ENCODE data around the gene MYADM. TPM values are rescaled to one million over a fixed set of nuclear protein-coding genes. Genes with fewer than 3 reads are reported as not detected.

The MYADM gene
- total RNA-seq, 1 donor from 2014 or later: 211 TPM

DNA sequence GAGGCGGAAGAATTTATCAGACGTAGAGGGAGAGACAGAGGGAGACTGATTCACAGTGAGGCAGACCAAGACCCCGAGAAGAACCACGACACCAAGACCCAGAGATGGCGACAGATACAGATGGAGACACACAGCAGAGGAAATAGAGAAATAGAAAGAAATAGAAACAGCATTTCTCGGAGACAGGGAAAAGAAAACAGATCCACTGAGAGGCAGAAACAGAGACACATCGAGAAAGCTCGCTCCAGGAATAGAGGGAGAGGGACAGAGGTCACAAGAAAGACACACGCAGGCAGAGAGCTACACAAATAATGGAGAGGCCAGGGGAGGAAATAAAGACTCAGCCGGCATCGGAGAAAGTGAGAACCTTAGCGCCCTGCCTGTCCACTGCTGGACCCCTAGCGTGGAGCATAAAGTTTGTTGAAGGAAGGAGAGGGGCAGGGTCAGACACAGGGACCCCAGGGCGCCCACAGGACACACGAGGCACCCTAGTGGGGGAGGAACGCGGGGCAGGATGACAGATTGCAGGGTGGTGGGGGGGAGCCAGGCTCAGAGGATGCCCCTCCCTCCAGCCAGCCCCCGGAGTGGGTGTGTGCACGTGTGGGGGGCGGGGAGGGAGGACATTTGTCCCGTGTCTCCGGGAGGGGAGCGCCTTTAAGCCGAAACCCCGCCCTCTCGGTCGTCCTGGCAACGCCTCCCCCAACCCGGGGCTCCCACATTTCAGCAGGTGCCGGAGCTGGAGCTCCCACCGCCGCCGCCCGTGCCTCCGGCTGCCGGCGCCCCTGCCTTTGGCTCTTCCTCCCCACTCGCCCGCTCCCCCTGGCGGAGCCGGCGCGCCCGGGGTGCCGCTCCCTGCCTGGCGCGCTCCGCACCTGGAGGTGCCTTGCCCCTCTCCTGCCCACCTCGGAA lies 14.1 kb downstream of the MYADM start, which contains the start of gene PRKCG:
PRKCG (plus strand) TSS at position 716 of the 909 bp plus-strand sequence. CDS start 298 bp downstream, outside the sequence.
- no peak for DNase-seq (ENCODE audit: low spot score)

DNA sequence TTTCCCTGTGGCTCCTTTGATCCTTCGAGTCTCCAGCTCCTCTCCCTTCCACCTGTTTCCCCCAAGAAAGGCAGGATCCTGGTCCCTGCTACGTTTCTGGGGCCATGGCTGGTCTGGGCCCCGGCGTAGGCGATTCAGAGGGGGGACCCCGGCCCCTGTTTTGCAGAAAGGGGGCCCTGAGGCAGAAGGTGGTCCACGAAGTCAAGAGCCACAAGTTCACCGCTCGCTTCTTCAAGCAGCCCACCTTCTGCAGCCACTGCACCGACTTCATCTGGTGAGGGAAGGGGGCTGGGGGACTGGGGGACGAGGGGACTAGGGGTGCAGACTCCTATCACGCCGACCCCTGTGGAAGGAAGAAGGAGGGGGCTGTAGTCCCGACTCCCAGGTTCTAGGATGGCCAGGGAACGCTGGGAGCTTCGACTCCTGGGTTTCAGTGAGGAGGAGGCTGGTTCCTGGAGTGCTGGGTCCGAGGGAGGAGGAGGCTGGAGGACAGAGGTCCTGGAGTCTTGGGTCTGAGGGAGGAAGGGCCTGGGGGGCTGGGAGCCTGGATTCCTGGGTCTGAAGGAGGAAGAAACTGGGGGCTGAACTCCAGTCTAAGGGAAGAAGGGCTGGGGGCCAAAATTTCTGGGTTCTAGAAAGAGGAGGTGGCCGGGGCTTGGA lies 14.8 kb downstream of the MYADM start:
- DNase-seq (ENCODE audit: low spot score): no peak
- intact Hi-C loops (cut with DNase I): no loop called here

More for the DNA sequence above, 14.1 kb downstream of the MYADM start, which contains the start of gene PRKCG:
- intact Hi-C loops (cut with DNase I): no loop called here

DNA sequence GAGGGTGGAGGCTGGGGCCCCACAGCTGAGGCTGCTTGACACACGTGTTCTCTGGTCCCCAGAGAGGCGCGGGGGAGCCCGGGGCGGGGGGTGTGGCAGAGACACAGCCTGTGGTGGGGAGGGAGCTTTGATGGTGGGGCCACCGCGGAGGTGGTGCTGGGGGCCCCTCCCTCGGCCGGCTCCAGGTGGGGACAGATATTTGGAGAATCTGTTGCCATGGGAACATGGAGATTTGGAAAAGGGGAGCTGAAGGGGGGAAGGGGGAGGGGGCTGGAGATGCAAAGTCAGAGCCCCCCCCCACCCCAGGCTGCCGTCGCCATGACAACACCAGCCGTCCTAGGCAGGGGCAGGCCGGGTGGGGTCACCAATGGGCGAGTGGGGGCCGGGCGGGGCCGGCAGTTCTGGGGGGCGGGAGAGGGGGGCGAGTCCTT lies 15.6 kb downstream of the MYADM start:
- no peak for DNase-seq (ENCODE audit: low spot score)
- intact Hi-C loops (cut with DNase I): no loop called here

DNA sequence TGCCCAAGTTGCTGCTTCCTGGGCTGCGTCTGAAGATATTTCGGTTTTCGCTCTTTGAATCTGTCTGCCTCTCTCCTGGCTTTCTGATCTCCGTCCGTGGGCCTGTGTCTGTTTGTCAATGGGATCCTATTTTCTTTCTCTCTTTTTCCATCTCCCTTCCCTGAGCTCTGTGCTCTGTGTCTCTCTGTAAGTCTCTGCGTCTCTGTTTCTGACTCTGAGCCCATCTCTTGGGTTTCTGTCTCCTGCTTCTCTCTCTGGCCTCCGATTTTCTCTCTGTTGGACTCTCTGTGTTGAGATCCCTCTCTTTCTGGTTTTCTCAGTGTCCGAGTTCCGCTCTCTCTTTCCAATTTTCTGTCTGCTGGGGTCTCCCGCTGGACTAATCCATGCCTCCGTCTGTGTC lies 16.1 kb downstream of the MYADM start:
- no peak for DNase-seq (ENCODE audit: low spot score)
- intact Hi-C loops (cut with DNase I): no loop called here

DNA sequence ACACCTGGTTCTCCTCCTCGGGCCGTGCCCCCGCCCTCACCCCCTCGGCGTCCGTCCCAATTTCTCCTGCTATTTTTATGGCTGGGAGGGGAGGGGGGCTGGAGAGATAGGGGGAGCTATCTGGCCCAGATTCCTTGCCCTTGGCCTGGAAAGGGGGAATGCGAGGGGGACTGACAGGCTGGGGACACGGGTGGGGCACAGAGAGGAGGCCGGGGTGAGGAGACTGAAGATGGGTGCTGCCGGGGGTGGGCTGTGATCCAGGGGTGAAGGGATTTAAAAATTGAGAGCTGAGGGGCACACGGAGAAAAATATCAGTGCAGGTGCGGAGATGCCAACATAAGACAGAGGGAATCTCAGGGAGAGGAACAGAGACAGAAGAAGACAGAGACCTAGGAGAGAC lies 16.6 kb downstream of the MYADM start:
- intact Hi-C loops (cut with DNase I): no loop called here
- DNase-seq (ENCODE audit: low spot score): no peak

DNA sequence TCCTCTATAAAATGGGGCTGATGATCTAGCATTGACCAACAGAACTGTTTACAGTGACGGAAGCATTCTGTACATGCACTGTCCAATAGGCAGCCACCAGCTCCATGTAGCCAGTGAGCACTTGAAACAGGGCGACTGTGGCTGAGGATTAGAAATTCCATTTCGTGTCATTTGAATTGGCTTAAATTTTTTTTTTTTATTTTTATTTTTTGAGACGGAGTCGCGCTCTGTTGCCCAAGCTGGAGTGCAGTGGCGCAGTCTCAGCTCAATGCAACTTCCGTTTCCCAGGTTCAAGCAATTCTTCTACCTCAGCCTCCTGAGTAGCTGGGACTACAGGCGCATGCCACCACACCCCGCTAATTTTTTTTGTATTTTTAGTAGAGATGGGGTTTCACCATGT lies 17.4 kb downstream of the MYADM start:
- no peak for DNase-seq (ENCODE audit: low spot score)
- intact Hi-C loops (cut with DNase I): no loop called here

DNA sequence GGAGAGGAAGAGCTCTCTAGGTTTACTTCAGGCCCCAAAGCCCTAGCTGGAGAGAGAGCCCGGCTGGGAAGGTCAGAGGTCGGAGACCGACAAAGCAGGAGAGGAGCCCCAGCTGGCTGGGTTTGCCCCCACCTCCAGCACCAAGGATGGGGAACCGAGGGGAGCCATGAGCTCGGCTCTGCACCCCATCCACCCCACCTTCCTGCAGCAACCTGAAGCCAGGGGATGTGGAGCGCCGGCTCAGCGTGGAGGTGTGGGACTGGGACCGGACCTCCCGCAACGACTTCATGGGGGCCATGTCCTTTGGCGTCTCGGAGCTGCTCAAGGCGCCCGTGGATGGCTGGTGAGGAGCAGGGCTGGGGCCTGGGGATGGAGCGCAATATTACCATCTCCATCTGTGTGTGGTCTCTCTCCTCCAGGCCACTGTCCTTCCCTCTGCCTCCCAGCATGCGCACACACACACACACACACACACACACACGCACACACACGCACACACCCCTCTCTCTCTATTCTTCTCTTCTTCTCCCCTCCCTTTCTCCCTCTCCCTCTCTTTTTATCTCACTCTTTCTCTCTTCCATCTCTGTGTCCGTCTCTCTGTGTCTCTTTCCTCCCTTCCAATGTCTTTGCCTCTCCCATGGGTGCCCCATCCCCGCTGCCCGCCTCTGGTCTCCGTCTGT lies 24.8 kb downstream of the MYADM start:
- intact Hi-C loops (cut with DNase I): no loop called here
- DNase-seq (ENCODE audit: low spot score): no peak

DNA sequence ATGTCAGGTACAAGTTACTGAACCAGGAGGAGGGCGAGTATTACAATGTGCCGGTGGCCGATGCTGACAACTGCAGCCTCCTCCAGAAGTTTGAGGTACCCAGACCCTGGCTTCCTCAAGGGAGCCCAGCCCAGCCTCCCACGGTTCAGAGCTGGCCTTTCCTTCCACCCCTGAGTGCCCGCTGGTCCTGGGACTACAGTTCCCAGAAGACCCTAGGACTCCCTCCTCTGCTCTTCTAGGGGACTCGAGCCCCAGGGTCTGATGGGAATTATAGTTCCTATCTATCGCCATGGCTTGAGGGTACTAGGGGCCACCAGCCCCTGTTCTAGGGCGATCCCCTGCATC lies 25.3 kb downstream of the MYADM start:
- no peak for DNase-seq (ENCODE audit: low spot score)
- intact Hi-C loops (cut with DNase I): no loop called here

DNA sequence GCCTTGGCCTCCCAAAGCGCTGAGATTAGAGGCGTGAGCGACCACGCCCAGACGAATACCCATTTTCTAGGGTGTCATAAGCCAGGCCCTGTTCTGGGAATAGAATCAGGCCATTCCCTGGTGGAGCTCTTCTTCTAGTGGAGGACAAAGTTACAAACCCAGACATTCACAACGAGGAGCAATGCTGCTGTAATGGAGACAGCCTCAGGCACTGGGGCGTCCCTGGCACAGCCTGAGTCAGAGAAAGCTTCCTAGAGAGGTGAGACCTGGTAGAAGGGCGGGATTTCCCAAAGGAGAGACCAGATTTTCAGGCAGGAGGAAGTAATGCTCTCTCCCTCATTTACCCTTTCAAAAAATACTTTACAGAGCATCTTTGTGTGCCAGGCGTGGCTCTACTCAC lies 27.0 kb downstream of the MYADM start:
- no peak for DNase-seq (ENCODE audit: low spot score)
- intact Hi-C loops (cut with DNase I): no loop called here

DNA sequence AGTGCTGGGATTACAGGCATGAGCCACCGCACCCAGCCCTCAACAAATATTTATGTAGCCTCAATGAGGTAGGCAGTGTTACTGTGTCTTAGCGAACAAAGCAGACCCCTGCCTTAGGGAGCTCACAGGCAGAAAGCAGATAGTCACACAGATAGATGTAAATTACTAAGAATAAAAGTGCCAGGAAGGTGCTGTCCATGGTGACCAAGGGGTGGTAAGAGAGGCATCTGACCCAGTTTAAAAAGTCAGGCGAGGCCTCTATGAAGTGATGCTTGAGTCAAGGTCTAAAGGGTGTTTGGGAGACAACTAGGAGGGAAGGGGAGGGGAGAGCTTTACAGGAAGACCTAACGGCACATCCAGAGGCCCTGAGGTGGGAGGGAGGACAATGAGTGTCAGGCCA lies 29.0 kb downstream of the MYADM start:
- DNase-seq (ENCODE audit: low spot score): no peak

DNA sequence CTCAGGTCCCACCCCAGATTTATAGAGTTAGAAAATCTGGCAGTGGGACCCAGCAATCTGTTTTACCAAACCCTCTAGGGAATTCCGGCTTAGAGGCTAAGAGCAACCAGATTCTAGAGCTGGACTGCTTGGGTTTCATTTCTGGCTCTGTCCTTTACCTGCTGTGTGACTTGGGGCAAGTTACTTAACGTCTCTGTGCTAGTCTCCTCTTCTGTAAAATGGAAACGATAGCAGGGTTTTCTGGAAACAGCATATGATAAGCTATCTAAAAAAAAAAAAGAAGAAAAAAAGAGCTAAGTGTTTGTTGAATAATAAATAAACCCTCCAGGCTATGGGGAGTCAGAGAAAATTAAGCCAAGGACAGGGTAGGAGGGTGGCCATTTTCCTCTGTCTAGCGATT lies 29.8 kb downstream of the MYADM start:
- intact Hi-C loops (cut with DNase I): no loop called here

More for the DNA sequence above, 29.0 kb downstream of the MYADM start:
- intact Hi-C loops (cut with DNase I): no loop called here

DNA sequence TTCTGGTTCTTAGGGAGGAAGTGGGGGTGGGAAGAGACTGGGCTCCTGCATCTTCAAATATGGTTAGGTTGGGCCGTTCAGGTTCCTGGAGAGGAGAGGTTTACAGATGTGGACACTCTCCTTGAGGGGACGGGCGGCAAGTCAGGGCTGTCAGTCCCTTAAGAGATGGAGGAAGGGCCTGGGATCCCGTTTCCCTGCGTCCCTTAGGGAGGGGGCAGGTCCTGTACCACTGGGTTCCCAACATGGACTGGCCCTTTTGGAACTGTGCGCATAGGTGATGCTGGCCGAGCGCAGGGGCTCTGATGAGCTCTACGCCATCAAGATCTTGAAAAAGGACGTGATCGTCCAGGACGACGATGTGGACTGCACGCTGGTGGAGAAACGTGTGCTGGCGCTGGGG lies 30.5 kb downstream of the MYADM start:
- intact Hi-C loops (cut with DNase I): no loop called here
- no peak for DNase-seq (ENCODE audit: low spot score)

More for the DNA sequence above, 29.8 kb downstream of the MYADM start:
- DNase-seq (ENCODE audit: low spot score): no peak

DNA sequence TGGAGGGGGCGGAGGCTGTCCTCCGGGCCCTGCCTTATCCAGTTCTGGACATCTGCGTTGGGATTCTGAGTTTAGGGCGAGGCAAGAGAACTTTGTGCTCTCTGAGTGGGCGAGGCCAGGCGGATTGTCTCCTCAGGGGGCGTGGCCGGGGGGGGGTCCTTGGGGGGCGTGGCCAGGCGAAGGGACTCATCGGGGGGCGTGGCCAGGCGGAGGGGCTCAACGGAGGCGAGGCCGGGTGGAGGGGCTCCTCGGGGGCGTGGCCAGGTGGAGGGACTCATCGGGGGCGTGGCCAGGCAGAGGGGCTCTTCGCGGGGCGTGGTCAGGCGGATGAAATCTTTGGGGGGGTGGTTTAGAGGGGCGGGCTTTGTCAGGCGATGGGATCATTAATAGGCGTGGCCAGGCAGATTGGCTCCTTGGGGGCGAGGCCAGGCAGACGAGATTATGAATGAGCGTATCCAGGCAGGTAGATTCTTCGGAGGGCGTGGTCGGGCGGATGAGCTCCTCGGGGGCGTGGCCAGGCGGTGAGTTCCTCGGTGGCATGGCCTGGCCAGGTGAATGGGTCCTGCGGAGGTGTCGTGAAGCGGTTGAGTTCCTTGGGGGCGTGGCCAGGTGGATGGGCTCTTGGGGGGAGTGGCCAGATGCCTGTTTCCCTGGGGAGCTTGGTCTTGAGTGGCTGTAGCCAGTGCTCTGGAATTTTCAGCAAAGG lies 31.1 kb downstream of the MYADM start:
- intact Hi-C loops (cut with DNase I): no loop called here
- DNase-seq (ENCODE audit: low spot score): no peak

DNA sequence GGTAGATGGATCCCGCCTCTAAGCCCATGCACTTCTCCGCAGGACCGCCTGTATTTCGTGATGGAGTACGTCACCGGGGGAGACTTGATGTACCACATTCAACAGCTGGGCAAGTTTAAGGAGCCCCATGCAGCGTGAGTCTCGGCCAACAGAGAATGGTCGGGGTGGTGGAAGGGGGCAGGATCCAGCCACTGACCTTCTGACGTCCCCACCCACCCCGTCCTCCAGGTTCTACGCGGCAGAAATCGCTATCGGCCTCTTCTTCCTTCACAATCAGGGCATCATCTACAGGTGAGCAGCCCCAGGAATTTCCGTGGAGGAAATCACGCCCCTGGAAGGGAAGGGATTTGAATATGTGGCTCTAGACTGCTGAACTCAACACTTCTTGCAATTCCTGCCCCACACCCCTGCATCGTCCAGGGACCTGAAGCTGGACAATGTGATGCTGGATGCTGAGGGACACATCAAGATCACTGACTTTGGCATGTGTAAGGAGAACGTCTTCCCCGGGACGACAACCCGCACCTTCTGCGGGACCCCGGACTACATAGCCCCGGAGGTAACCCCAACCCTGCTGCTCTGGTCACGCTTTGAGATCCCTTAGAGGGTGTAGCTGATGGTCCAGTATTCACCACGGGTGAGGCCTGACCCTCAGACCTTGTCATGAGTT lies 32.6 kb downstream of the MYADM start:
- no peak for DNase-seq (ENCODE audit: low spot score)
- intact Hi-C loops (cut with DNase I): no loop called here

DNA sequence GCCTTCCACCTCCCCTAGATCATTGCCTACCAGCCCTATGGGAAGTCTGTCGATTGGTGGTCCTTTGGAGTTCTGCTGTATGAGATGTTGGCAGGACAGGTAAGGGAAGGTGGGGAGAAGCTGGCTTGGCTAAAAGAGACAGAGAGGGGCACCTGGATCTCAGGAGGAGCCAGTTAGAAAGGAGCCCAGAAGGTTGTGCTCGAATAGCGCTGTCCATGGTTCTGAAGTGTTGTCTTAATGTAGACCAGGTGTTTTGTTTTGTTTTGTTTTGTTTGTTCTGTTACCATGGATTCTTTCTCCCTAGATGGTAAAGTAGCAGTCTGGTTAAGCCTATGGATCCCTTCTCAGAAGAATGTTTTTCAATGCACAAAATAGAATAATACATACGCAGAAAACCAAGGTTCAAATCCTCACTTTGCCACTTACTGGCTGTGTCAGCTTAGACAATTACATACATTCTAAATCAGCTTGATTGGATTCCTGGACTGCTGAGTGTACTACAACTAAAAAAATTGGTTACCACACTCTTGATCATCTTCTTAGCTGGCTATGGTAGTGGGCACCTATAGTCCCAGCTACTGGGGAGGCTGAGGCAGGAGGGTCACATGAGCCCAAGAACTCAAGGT lies 35.5 kb downstream of the MYADM start:
- DNase-seq (ENCODE audit: low spot score): no peak
- intact Hi-C loops (cut with DNase I): no loop called here

DNA sequence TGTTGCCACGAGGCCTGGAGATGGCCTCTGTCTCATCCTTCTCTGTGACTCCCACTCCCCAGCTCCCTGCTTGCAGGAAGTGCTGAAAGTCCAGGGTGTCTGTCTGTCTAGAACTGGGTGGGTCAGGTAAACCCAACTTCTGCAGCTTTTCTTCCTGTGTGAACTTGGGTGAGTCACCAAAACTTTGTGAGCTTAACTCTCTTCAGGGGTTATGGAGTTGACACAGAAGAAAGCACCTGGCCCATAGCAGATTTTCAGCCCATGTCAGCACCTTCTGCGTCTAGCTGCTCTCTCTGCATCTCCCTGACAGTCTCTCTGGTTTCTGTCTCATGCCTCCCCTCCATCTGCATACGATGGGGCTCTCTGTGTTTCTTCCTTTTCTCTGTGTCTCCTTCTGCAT lies 37.2 kb downstream of the MYADM start:
- intact Hi-C loops (cut with DNase I): no loop called here

DNA sequence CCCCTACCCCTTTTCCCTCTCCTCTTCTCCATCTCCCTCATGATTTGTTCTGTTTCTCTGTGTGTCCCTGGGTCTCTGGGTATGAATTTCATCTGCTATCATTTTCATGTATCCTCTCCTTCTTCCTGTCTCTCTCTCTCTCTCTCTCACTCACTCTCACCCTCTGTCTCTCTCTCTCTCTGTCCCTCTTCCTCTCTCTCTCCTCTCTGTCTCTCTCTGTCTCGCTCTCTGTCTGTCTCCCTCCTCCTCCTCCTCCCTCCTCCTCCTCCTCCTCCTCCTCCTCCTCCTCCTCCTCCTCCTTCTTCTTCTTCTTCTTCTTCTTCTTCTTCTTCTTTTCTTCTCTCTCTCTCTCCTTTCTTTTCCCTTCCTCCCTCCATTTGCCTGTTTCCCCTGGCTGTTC lies 38.1 kb downstream of the MYADM start:
- intact Hi-C loops (cut with DNase I): loop anchor here (2.0 kb wide), 1 partner anchor 119 kb away; no protein-coding TSS in a partner anchor
- no peak for DNase-seq (ENCODE audit: low spot score)

More for the DNA sequence above, 37.2 kb downstream of the MYADM start:
- no peak for DNase-seq (ENCODE audit: low spot score)
